Liver (tissue), 2 donors: Measurements from ENCODE around the gene RIC3.

ENCODE experiments used
- ZBTB33 ChIP-seq: IDR thresholded peaks from 2 replicates; pipeline ENCODE4 v1.6.1; 2016; ENCODE audit warnings: antibody characterized with exemption
- TF ChIP-seq, protein P1 (sequence below): IDR thresholded peaks from 2 replicates; pipeline ENCODE4 v1.6.1; 2016; ENCODE audit warnings: antibody characterized with exemption
- TF ChIP-seq, protein P2 (sequence below): fragments of 150-350 bp; IDR thresholded peaks from 2 replicates; pipeline ENCODE4 v1.5.1; 2017; ENCODE audit warnings: improper control_type of control experiment, low read depth, low read length; ENCODE audit not compliant: missing input control
- donor health status: healthy.

GRCh38 chr11:8108421-8108820 lies 60.4 kb downstream of the RIC3 start:
- TF ChIP-seq, protein P1, sequence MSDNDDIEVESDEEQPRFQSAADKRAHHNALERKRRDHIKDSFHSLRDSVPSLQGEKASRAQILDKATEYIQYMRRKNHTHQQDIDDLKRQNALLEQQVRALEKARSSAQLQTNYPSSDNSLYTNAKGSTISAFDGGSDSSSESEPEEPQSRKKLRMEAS: no peak
- TF ChIP-seq, protein P2, sequence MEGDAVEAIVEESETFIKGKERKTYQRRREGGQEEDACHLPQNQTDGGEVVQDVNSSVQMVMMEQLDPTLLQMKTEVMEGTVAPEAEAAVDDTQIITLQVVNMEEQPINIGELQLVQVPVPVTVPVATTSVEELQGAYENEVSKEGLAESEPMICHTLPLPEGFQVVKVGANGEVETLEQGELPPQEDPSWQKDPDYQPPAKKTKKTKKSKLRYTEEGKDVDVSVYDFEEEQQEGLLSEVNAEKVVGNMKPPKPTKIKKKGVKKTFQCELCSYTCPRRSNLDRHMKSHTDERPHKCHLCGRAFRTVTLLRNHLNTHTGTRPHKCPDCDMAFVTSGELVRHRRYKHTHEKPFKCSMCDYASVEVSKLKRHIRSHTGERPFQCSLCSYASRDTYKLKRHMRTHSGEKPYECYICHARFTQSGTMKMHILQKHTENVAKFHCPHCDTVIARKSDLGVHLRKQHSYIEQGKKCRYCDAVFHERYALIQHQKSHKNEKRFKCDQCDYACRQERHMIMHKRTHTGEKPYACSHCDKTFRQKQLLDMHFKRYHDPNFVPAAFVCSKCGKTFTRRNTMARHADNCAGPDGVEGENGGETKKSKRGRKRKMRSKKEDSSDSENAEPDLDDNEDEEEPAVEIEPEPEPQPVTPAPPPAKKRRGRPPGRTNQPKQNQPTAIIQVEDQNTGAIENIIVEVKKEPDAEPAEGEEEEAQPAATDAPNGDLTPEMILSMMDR: no peak
- TF ChIP-seq ZBTB33: no peak
